AG09319 (cell line): Measurements from ENCODE around the gene KRT75.

ENCODE experiments used
- DNase-seq: peaks from one replicate; pipeline ENCODE4 v3.0.0-alpha.2; 2010; ENCODE audit warnings: low read depth; ENCODE audit errors: extremely low read depth
- CTCF ChIP-seq: IDR thresholded peaks from 2 replicates; pipeline ENCODE4 v1.5.1; 2011; ENCODE audit warnings: low read depth, mild to moderate bottlenecking, inconsistent platforms, low read length, moderate library complexity

Gene KRT75

DNA sequence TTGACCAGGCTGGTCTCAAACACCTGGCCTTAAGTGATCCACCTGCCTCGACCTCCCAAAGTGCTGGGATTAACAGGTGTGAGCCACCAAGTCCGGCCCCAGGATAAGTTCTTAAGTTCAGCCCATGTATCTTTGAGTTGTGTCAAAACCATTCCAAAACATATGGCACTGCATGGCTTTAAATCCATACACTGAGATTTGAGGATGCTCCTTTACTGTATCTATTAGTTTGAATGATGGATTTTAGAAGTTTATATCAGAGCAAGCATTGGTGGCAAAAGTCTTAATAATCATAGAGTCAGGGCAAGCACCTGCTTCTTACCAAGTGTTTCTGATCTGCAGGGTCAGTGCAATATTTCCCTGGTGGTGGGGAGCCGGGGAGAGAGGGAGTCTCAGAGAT lies 11.7 kb upstream of the KRT75 start:
- DNase-seq: no peak
- no peak for TF ChIP-seq CTCF

GRCh38 chr12:52444647-52445595 lies 10.8 kb upstream of the KRT75 start:
- no peak for TF ChIP-seq CTCF

GRCh38 chr12:52443966-52444365 lies 9.8 kb upstream of the KRT75 start:
- no peak for TF ChIP-seq CTCF
- DNase-seq: no peak

More at GRCh38 chr12:52444647-52445595, 10.8 kb upstream of the KRT75 start:
- no peak for DNase-seq

- DNase-seq: no peak
- no peak for TF ChIP-seq CTCF
These were observed 8.5 kb upstream of the KRT75 start for GRCh38 chr12:52442600-52443061.

DNA sequence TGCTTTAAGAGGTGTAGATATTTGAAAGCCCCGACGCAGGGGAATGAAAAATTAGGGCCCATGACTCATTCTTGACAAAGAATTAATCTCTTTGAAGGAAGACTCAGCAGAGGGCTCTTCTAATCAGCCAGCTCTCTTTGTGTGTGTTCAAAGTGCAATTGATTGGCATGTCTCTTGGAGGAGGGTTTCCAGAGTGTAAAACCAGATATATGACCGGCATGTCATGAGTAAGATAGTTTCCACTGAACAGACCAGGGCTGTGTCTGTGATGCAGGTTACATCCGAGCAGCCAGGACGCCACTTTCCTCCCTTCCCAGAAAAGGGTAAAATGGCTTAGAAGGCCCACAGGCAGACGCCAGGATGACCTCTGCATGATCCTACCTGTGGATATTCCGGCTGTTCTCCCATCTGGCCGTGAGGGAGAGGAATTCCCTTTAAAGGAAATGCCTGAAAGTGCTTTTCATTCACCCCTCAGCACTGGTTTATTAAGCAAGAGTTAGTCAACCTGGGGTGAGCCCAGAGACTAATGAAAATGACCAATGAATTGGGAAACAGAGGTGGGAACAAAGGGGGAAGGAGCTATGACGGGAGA lies 7.2 kb upstream of the KRT75 start:
- DNase-seq: no peak
- no peak for TF ChIP-seq CTCF

DNA sequence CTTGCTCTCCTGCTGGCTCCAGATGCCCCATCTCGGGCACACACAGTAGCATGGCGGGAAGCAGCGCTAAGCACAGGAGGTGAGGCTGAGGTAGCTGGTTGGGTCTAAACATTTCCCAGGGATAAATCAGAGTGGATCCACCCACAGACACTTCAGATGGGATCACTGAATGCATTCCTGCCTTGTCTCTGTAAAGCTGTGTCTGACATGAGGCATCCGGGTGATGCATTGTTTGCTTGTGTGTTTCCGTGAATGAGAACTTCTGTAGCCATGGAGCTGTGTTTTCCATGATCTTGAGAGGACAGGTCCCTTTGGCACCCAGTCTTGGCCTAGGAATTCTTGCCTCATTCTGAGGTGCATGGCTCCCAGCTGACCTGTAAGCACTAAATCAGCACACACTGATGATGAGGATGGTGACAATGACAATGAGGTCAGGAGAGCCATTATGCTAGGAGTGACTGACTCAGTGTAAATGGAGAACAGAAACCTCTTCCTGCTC lies 6.7 kb upstream of the KRT75 start:
- no peak for TF ChIP-seq CTCF

GRCh38 chr12:52439845-52440244 lies 5.7 kb upstream of the KRT75 start:
- no peak for TF ChIP-seq CTCF

More for the DNA sequence above, 6.7 kb upstream of the KRT75 start:
- no peak for DNase-seq

More at GRCh38 chr12:52439845-52440244, 5.7 kb upstream of the KRT75 start:
- no peak for DNase-seq
